ENCODE data around the gene GINS2.
A peak's percentile ranks its signal among the peaks of the same experiment; 100 is the strongest.

GINS2 gene

DNA sequence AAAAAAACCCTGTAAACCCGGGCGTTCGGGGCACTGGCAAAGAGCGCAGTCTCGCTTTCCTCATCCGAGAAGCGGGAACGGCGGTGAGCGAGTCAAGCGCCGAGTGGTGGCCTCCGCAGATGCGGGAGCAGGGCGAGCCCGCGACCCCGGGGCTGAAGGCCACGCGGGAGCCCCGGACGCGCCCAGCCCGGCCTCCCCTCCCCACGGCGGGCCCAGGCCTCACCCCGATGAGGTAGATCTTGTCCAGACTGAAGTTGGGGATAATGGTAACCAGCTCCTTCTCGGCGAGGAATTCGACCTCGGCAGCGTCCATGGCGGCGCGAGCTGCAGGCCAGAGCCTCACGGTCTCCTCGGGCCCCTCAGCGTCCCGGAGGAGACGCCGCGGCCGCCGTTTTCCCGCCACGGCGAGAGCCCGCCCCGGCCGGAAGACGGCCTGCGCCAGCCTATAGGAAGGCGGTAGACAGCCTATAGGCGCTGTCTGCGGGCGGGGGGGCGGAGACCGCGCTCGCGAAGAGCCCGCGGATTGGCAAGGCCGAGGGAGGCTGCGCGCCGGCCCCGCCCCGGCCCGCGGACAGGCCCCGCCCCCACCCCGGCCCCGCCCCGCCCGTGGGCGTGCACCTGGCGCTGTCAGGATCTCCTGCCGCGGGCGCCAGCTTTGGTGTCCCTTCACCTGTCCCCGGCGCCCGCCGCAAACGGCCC lies at the start of gene GINS2:
GINS2 (minus strand) TSS at position 369 of the 699 bp plus-strand sequence; CDS start at position 313, 56 bp downstream.
- Histone ChIP-seq H3K4me3 (ENCODE audit: low read length in 2 of 2) (peak within 1 kb of the TSS; percentile 74), H3K27me3 (ENCODE audit: control insufficient read depth in 2 of 2, insufficient read depth in 2 of 2, low read length in 2 of 2) (no peaks in the 10 kb centered on the region), H3K27ac (ENCODE audit: low read depth in 2 of 2, low read length in 2 of 2) (peak within 1 kb of the TSS in 1 of 2 donors; percentile 43), H3K9me3 (ENCODE audit: control insufficient read depth in 2 of 2, low read length in 2 of 2) (no peaks in the 10 kb centered on the region), H3K36me3 (ENCODE audit: control insufficient read depth in 2 of 2, insufficient read depth in 2 of 2, low read length in 2 of 2) (no peaks in the 10 kb centered on the region), H3K9ac (ENCODE audit: low read depth in 1 of 2, low read length in 2 of 2) (peak within 1 kb of the TSS in 1 of 2 donors; percentile 48), H3K4me1 (ENCODE audit: control insufficient read depth in 2 of 2, insufficient read depth in 2 of 2, low read length in 2 of 2) (peaks cover 9 to 15% of the 10 kb centered on the region in 2 donors)

DNA sequence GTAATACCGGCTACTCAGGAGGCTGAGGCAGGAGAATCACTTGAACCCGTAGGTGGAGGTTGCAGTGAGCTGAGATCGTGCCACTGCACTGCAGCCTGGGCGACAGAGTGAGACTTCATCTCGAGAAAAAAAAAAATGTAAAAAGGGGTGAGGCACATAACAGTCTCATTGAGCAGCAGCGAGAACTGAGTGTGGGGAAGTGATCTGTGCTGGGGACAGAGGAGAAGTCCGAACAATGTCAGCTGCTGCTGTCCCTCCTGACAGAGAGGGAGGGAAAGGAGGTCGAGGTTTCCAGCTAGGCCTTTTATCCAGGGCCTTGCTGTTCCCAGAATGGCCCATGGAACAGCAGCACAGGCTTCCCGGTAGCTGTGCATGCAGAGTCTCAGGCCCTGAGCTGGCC lies 48.2 kb upstream of the GINS2 start:
- Histone ChIP-seq H3K27me3 (ENCODE audit: control insufficient read depth in 2 of 2, insufficient read depth in 2 of 2, low read length in 2 of 2) (no peaks in the 10 kb centered on the region), H3K27ac (ENCODE audit: low read depth in 2 of 2, low read length in 2 of 2) (no peak overlapping the region), H3K4me1 (ENCODE audit: control insufficient read depth in 2 of 2, insufficient read depth in 2 of 2, low read length in 2 of 2) (peaks cover 0 to 10% of the 10 kb centered on the region in 2 donors), H3K9ac (ENCODE audit: low read depth in 1 of 2, low read length in 2 of 2) (no peak overlapping the region), H3K4me3 (ENCODE audit: low read length in 2 of 2) (no peak overlapping the region), H3K9me3 (ENCODE audit: control insufficient read depth in 2 of 2, low read length in 2 of 2) (no peaks in the 10 kb centered on the region), H3K36me3 (ENCODE audit: control insufficient read depth in 2 of 2, insufficient read depth in 2 of 2, low read length in 2 of 2) (no peaks in the 10 kb centered on the region)

DNA sequence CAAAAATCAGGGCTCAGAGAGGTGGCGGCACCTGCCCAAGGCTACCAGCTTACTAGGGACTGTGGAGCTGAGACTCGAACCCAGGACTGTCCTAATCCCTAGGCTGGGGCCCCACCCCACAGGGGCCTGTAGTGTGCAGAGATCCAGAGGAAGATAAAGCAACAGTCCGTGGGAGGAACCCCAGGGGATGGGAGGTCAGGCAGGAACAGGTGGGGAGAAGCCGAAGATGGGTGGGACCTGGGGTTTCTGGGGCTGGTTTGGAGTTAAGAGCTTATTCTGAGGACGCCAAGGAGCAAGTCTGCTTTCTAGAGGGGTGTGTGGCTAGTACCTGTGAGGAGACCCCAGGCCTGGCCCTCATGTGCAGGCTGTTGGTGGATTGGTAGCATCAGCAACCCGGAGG lies 47.2 kb upstream of the GINS2 start:
- Histone ChIP-seq H3K4me1 (ENCODE audit: control insufficient read depth in 2 of 2, insufficient read depth in 2 of 2, low read length in 2 of 2) (peaks cover 0 to 10% of the 10 kb centered on the region in 2 donors), H3K36me3 (ENCODE audit: control insufficient read depth in 2 of 2, insufficient read depth in 2 of 2, low read length in 2 of 2) (no peaks in the 10 kb centered on the region), H3K4me3 (ENCODE audit: low read length in 2 of 2) (no peak overlapping the region), H3K9ac (ENCODE audit: low read depth in 1 of 2, low read length in 2 of 2) (no peak overlapping the region), H3K27ac (ENCODE audit: low read depth in 2 of 2, low read length in 2 of 2) (peak overlapping the region in 1 of 2 donors; percentile 43), H3K27me3 (ENCODE audit: control insufficient read depth in 2 of 2, insufficient read depth in 2 of 2, low read length in 2 of 2) (no peaks in the 10 kb centered on the region), H3K9me3 (ENCODE audit: control insufficient read depth in 2 of 2, low read length in 2 of 2) (no peaks in the 10 kb centered on the region)

DNA sequence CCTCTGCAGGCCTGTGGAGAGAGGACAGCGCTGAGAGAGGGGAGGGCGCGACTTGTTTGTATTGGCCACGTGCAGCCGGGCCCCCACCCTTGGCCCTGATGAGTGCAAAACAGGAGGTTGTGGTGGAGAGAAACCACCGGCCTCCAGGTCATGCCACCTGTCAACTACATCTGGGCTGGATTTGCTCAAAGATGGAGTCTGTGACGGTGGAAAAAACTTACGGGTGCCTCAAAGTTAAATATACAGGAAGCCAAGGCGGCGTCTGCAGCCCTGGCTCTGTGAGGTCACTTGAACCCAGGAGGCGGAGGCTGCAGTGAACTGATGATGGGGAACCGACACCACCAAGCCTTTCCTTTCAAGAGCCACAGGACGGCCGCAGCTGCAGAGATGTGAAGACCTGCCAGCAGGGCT lies 46.5 kb upstream of the GINS2 start:
- Histone ChIP-seq H3K27ac (ENCODE audit: low read depth in 2 of 2, low read length in 2 of 2) (peak overlapping the region in 1 of 2 donors; percentile 59), H3K9me3 (ENCODE audit: control insufficient read depth in 2 of 2, low read length in 2 of 2) (no peaks in the 10 kb centered on the region), H3K4me1 (ENCODE audit: control insufficient read depth in 2 of 2, insufficient read depth in 2 of 2, low read length in 2 of 2) (peaks cover 0 to 10% of the 10 kb centered on the region in 2 donors), H3K36me3 (ENCODE audit: control insufficient read depth in 2 of 2, insufficient read depth in 2 of 2, low read length in 2 of 2) (no peaks in the 10 kb centered on the region), H3K4me3 (ENCODE audit: low read length in 2 of 2) (peak overlapping the region in 1 of 2 donors; percentile 1), H3K9ac (ENCODE audit: low read depth in 1 of 2, low read length in 2 of 2) (no peak overlapping the region), H3K27me3 (ENCODE audit: control insufficient read depth in 2 of 2, insufficient read depth in 2 of 2, low read length in 2 of 2) (no peaks in the 10 kb centered on the region)

DNA sequence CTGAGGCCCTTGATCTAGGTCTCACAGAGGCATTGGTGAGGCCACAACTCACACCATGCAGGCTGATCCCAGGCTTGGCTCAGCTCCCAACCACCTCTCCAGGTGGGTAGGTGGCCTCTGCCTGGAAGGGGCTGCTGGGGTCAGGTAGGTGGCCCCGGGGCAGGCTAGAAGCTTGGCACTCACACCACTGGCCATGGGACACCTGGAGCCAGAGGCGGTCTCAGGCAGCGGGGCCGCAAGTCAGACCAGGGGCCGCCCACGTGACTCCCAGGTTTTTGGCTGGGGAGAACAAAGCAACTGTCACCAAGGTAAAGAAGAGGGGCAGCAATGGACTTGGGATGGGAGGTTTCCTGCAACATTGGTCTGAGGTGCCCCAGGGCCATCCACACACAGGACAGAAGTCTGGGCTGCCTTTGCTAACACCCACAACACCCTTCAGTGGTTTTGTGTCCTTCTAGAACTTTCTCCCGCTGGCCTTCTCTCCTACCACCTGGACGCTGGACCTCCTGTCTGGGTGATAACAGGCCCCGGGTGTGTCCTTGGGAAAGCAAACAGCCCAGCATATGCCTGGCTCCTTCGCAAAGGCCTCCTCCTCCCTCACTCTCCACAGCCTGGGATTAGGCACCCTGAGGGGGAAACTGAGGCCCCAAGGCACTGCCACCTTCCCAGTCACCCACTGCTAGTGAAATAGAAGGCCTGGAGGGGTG lies 45.7 kb upstream of the GINS2 start:
- H3K36me3 ChIP-seq (ENCODE audit: control insufficient read depth in 2 of 2, insufficient read depth in 2 of 2, low read length in 2 of 2): no peaks in the 10 kb centered on the region

DNA sequence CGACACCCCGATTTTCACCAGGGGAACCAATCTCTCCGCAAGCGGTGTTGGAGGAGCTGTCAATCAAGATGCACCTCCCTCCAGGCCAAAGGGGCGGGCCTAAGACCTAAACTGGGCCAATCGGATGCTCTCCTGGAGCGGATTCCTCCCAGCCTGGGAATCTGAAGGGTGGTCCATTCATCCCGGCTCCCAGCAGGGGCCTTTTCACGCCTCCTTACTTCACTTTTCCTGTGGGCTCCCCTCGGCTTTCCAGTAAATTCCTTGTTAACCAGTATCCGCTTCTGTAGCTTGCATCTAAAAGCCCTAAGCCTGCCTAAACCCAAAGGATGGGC lies 45.1 kb upstream of the GINS2 start:
- no peaks in the 10 kb centered on the region for H3K27me3 ChIP-seq (ENCODE audit: control insufficient read depth in 2 of 2, insufficient read depth in 2 of 2, low read length in 2 of 2)
- H3K36me3 ChIP-seq (ENCODE audit: control insufficient read depth in 2 of 2, insufficient read depth in 2 of 2, low read length in 2 of 2): no peaks in the 10 kb centered on the region
- H3K27ac ChIP-seq (ENCODE audit: low read depth in 2 of 2, low read length in 2 of 2): no peak overlapping the region
- H3K9me3 ChIP-seq (ENCODE audit: control insufficient read depth in 2 of 2, low read length in 2 of 2): no peaks in the 10 kb centered on the region
- peaks cover 0 to 10% of the 10 kb centered on the region in 2 donors for H3K4me1 ChIP-seq (ENCODE audit: control insufficient read depth in 2 of 2, insufficient read depth in 2 of 2, low read length in 2 of 2)
- H3K4me3 ChIP-seq (ENCODE audit: low read length in 2 of 2): no peak overlapping the region
- H3K9ac ChIP-seq (ENCODE audit: low read depth in 1 of 2, low read length in 2 of 2): no peak overlapping the region

More for the DNA sequence above, 45.7 kb upstream of the GINS2 start:
- peak overlapping the region in 1 of 2 donors; percentile 17 for H3K9ac ChIP-seq (ENCODE audit: low read depth in 1 of 2, low read length in 2 of 2)
- H3K27me3 ChIP-seq (ENCODE audit: control insufficient read depth in 2 of 2, insufficient read depth in 2 of 2, low read length in 2 of 2): no peaks in the 10 kb centered on the region
- no peaks in the 10 kb centered on the region for H3K9me3 ChIP-seq (ENCODE audit: control insufficient read depth in 2 of 2, low read length in 2 of 2)
- peak overlapping the region in 1 of 2 donors; percentile 59 for H3K27ac ChIP-seq (ENCODE audit: low read depth in 2 of 2, low read length in 2 of 2)
- H3K4me1 ChIP-seq (ENCODE audit: control insufficient read depth in 2 of 2, insufficient read depth in 2 of 2, low read length in 2 of 2): peaks cover 0 to 10% of the 10 kb centered on the region in 2 donors
- H3K4me3 ChIP-seq (ENCODE audit: low read length in 2 of 2): no peak overlapping the region

DNA sequence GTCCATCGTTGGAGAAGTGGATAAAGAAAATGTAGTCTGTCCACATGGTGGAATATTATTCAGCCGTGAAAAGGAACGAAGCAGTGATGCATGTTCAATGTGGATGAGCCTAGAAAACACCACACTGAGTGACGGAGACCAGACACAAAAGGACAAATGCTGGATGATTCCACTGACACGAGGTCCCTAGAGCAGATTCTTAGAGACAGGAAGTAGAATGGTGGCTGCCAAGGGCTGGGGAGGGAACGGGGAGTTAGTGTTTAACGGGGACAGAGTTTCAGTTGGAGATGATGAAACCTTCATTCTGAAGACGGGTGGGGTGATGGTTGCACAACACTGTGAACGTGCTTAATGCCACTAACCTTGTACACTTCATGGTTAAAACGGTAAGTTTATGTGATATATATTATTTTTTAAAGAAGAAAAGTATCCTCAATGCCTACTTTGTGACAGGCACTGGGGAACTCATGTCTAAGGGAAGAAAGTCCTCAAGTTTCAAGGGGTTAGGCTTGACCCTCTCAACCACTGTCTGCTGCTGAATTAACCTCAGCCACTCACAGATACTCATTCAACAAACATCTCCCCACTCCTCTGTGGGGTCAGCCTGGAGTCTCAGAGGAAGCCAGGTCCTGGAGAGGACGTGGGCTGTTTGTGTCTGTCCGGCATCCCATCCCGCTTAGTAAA lies 44.5 kb upstream of the GINS2 start:
- Histone ChIP-seq H3K36me3 (ENCODE audit: control insufficient read depth in 2 of 2, insufficient read depth in 2 of 2, low read length in 2 of 2) (no peaks in the 10 kb centered on the region), H3K4me1 (ENCODE audit: control insufficient read depth in 2 of 2, insufficient read depth in 2 of 2, low read length in 2 of 2) (peaks cover 0 to 10% of the 10 kb centered on the region in 2 donors), H3K27me3 (ENCODE audit: control insufficient read depth in 2 of 2, insufficient read depth in 2 of 2, low read length in 2 of 2) (no peaks in the 10 kb centered on the region), H3K27ac (ENCODE audit: low read depth in 2 of 2, low read length in 2 of 2) (no peak overlapping the region), H3K4me3 (ENCODE audit: low read length in 2 of 2) (no peak overlapping the region), H3K9ac (ENCODE audit: low read depth in 1 of 2, low read length in 2 of 2) (no peak overlapping the region), H3K9me3 (ENCODE audit: control insufficient read depth in 2 of 2, low read length in 2 of 2) (no peaks in the 10 kb centered on the region)

DNA sequence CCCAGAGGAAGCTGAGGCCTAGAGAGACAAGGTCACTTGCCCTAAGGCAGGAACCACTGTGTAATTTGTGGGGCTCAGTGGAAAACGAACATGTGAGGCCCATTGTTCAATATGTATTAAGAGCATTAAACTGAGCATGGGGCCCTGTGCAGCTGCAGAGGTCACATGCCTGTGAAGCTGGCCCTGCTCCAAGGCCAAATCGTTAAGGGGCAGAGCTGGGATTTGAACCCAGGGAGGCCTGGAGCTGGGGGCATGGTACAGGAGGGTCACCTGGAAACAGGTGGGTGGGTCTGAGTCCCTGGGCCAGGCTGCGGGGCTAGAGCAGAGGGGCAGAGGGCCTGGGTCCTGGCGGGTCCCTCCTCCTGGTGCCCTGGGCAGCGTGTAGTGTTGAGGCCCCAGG lies 42.4 kb upstream of the GINS2 start:
- Histone ChIP-seq H3K4me1 (ENCODE audit: control insufficient read depth in 2 of 2, insufficient read depth in 2 of 2, low read length in 2 of 2) (peaks cover 0 to 7% of the 10 kb centered on the region in 2 donors), H3K27me3 (ENCODE audit: control insufficient read depth in 2 of 2, insufficient read depth in 2 of 2, low read length in 2 of 2) (peaks cover 0 to 4% of the 10 kb centered on the region in 2 donors), H3K9ac (ENCODE audit: low read depth in 1 of 2, low read length in 2 of 2) (no peak overlapping the region), H3K27ac (ENCODE audit: low read depth in 2 of 2, low read length in 2 of 2) (no peak overlapping the region), H3K36me3 (ENCODE audit: control insufficient read depth in 2 of 2, insufficient read depth in 2 of 2, low read length in 2 of 2) (no peaks in the 10 kb centered on the region), H3K9me3 (ENCODE audit: control insufficient read depth in 2 of 2, low read length in 2 of 2) (no peaks in the 10 kb centered on the region), H3K4me3 (ENCODE audit: low read length in 2 of 2) (no peak overlapping the region)

DNA sequence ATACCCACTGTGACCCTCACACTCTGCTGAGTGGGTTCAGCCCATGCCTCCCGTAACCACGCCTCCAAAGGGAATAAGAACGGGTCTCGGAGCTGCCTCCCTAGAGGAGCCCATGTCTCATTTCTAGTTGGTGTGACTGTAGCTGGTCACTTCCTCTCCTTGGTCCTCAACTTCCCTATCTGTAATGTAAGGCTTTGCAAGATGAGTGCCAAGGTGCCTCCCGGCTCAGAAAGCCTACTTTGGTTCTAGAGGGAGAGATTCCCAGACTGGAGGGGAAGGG lies 41.4 kb upstream of the GINS2 start:
- no peaks in the 10 kb centered on the region for H3K4me1 ChIP-seq (ENCODE audit: control insufficient read depth in 2 of 2, insufficient read depth in 2 of 2, low read length in 2 of 2)
- H3K36me3 ChIP-seq (ENCODE audit: control insufficient read depth in 2 of 2, insufficient read depth in 2 of 2, low read length in 2 of 2): peaks cover 0 to 2% of the 10 kb centered on the region in 2 donors
- H3K4me3 ChIP-seq (ENCODE audit: low read length in 2 of 2): no peak overlapping the region
- H3K9ac ChIP-seq (ENCODE audit: low read depth in 1 of 2, low read length in 2 of 2): no peak overlapping the region
- no peak overlapping the region for H3K27ac ChIP-seq (ENCODE audit: low read depth in 2 of 2, low read length in 2 of 2)
- no peaks in the 10 kb centered on the region for H3K9me3 ChIP-seq (ENCODE audit: control insufficient read depth in 2 of 2, low read length in 2 of 2)
- peaks cover 0 to 4% of the 10 kb centered on the region in 2 donors for H3K27me3 ChIP-seq (ENCODE audit: control insufficient read depth in 2 of 2, insufficient read depth in 2 of 2, low read length in 2 of 2)
